Heart left ventricle (tissue), 16 donors: ENCODE measurements around the gene B3GLCT. TPM values are rescaled to one million over a fixed set of nuclear protein-coding genes. Genes with fewer than 3 reads are reported as not detected.

ENCODE experiments used
- ATAC-seq, 4 donors: fragments of 200-7000 bp; cut with Tn5 transposase; one replicate each; pipeline ENCODE4 v1.9.1; 2020 to 2022; ENCODE audit warnings: moderate library complexity in 4 of 4, mild to moderate bottlenecking in 3 of 4, moderate number of reproducible peaks in 1 of 4
- DNase-seq, 5 donors: peaks; one replicate each; pipeline ENCODE4 v3.0.0-alpha.2; 2020
- H3K27ac ChIP-seq, 12 donors: fragments of 200-600 bp; sonication (generic) in 4 of 12; one replicate each; pipeline versions ENCODE4 v1.5.0 to v1.8.0; 2016 to 2022; ENCODE audit warnings: mild to moderate bottlenecking in 2 of 12
- H3K27me3 ChIP-seq, 9 donors: fragments of 200-600 bp; sonication (generic) in 2 of 9; one replicate each; pipeline versions ENCODE4 v1.5.1 to v1.8.0; 2016 to 2022; ENCODE audit warnings: mild to moderate bottlenecking in 3 of 9
- H3K36me3 ChIP-seq, 9 donors: fragments of 200-600 bp; sonication (generic) in 2 of 9; one replicate each; pipeline versions ENCODE4 v1.5.0 to v1.8.0; 2018 to 2022; ENCODE audit warnings: mild to moderate bottlenecking in 2 of 9
- H3K4me1 ChIP-seq, 12 donors: fragments of 200-600 bp; sonication (generic) in 4 of 12; one replicate each; pipeline versions ENCODE4 v1.5.0 to v1.8.0; 2016 to 2022; ENCODE audit warnings: mild to moderate bottlenecking in 3 of 12
- H3K4me3 ChIP-seq, 12 donors: fragments of 200-600 bp; sonication (generic) in 4 of 12; one replicate each; pipeline versions ENCODE4 v1.5.0 to v1.8.0; 2017 to 2022; ENCODE audit warnings: mild to moderate bottlenecking in 9 of 12, moderate library complexity in 4 of 12
- H3K9me3 ChIP-seq, 12 donors: fragments of 200-600 bp; sonication (generic) in 4 of 12; one replicate each; pipeline versions ENCODE4 v1.5.0 to v1.8.0; 2016 to 2022; ENCODE audit warnings: mild to moderate bottlenecking in 1 of 12
- CTCF ChIP-seq, 12 donors: fragments of 200-600 bp; sonication (generic) in 4 of 12; IDR thresholded peaks; one replicate each; pipeline versions ENCODE4 v1.5.0 to v1.8.0; 2018 to 2022; ENCODE audit warnings: antibody characterized with exemption in 12 of 12, mild to moderate bottlenecking in 5 of 12
- POLR2A ChIP-seq, 2 donors: fragments of 450-650 bp; IDR thresholded peaks; one replicate each; pipeline ENCODE4 v1.6.1; 2017; ENCODE audit warnings: antibody characterized with exemption in 2 of 2, mild to moderate bottlenecking in 2 of 2, moderate library complexity in 2 of 2
- WGBS, 4 donors: extraction: QIAGEN DNeasy Blood & Tissue Kit in 2 of 4; methylation state at CpG; one replicate each; pipeline versions ENCODE4 v1.1.5 to v1.1.7; 2013 to 2018; 5-methylcytosine and 5-hydroxymethylcytosine counted together
- intact Hi-C, 10 donors: fragments of 100-400 bp; cut with DNase I; formaldehyde crosslinking; loops; one replicate each; pipeline versions ENCODE4 v1.11.1 to v1.14.2; 2022
- polyA plus RNA-seq, 2 donors: library from polyadenylated mRNA; stranded (reverse); fragments of 200-250 nt; gene quantifications; one replicate each; pipeline ENCODE4 v1.2.3, GENCODE V29; 2013
- total RNA-seq, 9 donors: library from RNA; depleted of rRNA in 2 of 9; stranded (reverse); fragments of >200 nt in 2 of 9; fragmentation: NEBNext Ultra II Directional in 3 of 9; extraction: Animal tissue kit (Norgen Biotek cat#: 25700) in 3 of 9; gene quantifications; one replicate each; pipeline versions ENCODE4 v1.1.0 to v1.2.4, GENCODE V29; 2016 to 2023
- donor health status: ischemic (EF 13 %, LVEDD 7.1; RV severe dilation, severe dysfunction).
- donor health status: healthy with polysubstance abuse.
- donor health status: DM: no; HTN: yes; CAD: no.
- donor health status: DM: no; HTN: no; CAD: no.
- donor health status: ischemic (EF 25% LVEDD 6.9; RV normal size, moderate dysfunction).
- donor health status: ischemic (EF 25% LVEDD 5.7; RV mildly dilated, moderate dysfunction).
- donor health status: healthy.
- donor health status: DM: yes; HTN: yes; CAD: no.
- donor health status: ischemic (EF 35%, LVEDD 5.7; RV mildly dilated, moderate dysfunction).
- donor health status: nonischemic (EF 11% LVEDD 7.7; RV severe dilation, severe dysfunction).
- donor health status: DM: yes; HTN: yes; CAD: no.
- donor health status: PGD.
- donor health status: ischemic (EF 29% LVEDD 5.4; RV normal size, mild dysfunction).
- donor health status: nonischemic (EF 23%, LVEDD 6.1; RV moderate dilation, normal function).

Gene B3GLCT
- total and polyA plus RNA-seq, 11 donors = 5.5 to 27.2 (median 20.3) TPM

DNA sequence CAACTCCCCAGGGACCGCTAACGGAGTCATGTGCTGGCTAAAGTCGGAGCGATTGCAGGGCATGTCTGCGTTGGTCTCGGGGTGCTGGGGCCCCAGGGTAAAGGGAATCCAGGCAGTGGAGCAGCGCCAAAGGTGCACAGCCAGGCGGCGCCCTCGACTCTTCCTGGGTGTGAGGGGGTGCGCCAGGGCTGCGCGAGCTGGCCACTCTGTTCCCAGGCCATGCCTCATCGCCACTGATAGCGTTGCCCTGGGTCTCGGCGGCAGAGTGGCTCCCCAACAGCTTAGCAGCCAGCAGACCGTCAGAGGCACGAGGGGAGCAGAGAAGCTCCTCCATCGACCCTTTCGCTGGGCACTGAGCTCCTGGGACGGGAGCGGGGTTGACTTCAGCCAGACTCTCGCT lies 152.7 kb downstream of the B3GLCT start:
- Histone ChIP-seq H3K4me3 (no peak overlapping the region), H3K27ac (no peak overlapping the region), H3K27me3 (peaks cover 0 to 8% (median 0%) of the 10 kb centered on the region in 9 donors), H3K4me1 (peaks cover 0 to 9% (median 0%) of the 10 kb centered on the region in 12 donors), H3K9me3 (peaks cover 0 to 11% (median 0%) of the 10 kb centered on the region in 12 donors), H3K36me3 (no peaks in the 10 kb centered on the region)
- no peak for DNase-seq
- intact Hi-C loops = no loop called here
- 16 to 38% (median 28%) methylated on average over 18 to 24 of the region's 24 CpGs for WGBS, 4 donors
- peak in 2 of 4 donors; percentile 41 to 53 for ATAC-seq
- TF ChIP-seq CTCF (IDR thresholded peaks at IDR 0.05) = peak in 1 of 12 donors; percentile 6
- TF ChIP-seq POLR2A (IDR thresholded peaks at IDR 0.05) = no peak

GRCh38 chr13:31355001-31355400 lies 155.2 kb downstream of the B3GLCT start:
- intact Hi-C loops = no loop called here
- WGBS, 4 donors = 93 to 96% (median 94%) methylated on average over 1 of the region's 1 CpG
- Histone ChIP-seq H3K36me3 (no peaks in the 10 kb centered on the region), H3K27me3 (peaks cover 0 to 8% (median 0%) of the 10 kb centered on the region in 9 donors), H3K4me3 (no peak overlapping the region), H3K9me3 (peaks cover 0 to 11% (median 0%) of the 10 kb centered on the region in 12 donors), H3K27ac (no peak overlapping the region), H3K4me1 (peaks cover 0 to 4% (median 0%) of the 10 kb centered on the region in 12 donors)
- DNase-seq = no peak
- TF ChIP-seq CTCF (IDR thresholded peaks at IDR 0.05) (no peak), POLR2A (IDR thresholded peaks at IDR 0.05) (no peak)
- no peak for ATAC-seq

GRCh38 chr13:31356991-31357390 lies 157.2 kb downstream of the B3GLCT start:
- DNase-seq (no peak), ATAC-seq (no peak)
- WGBS, 4 donors = 76 to 81% (median 78%) methylated on average over 3 of the region's 3 CpGs
- no peak overlapping the region for H3K4me3 ChIP-seq
- peaks cover 0 to 8% (median 0%) of the 10 kb centered on the region in 9 donors for H3K27me3 ChIP-seq
- H3K4me1 ChIP-seq = no peaks in the 10 kb centered on the region
- H3K27ac ChIP-seq = no peak overlapping the region
- TF ChIP-seq POLR2A (IDR thresholded peaks at IDR 0.05) (no peak), CTCF (IDR thresholded peaks at IDR 0.05) (no peak)
- intact Hi-C loops = no loop called here
- H3K36me3 ChIP-seq = no peaks in the 10 kb centered on the region
- peaks cover 0 to 11% (median 0%) of the 10 kb centered on the region in 12 donors for H3K9me3 ChIP-seq

GRCh38 chr13:31357581-31357980 lies 157.8 kb downstream of the B3GLCT start:
- Histone ChIP-seq H3K4me1 (no peaks in the 10 kb centered on the region), H3K27ac (no peak overlapping the region), H3K4me3 (no peak overlapping the region), H3K36me3 (no peaks in the 10 kb centered on the region), H3K9me3 (peaks cover 0 to 11% (median 0%) of the 10 kb centered on the region in 12 donors), H3K27me3 (peaks cover 0 to 5% (median 0%) of the 10 kb centered on the region in 9 donors)
- ATAC-seq (no peak), DNase-seq (no peak)
- intact Hi-C loops = no loop called here
- 37 to 54% (median 41%) methylated on average over 2 of the region's 2 CpGs for WGBS, 4 donors
- TF ChIP-seq CTCF (IDR thresholded peaks at IDR 0.05) (no peak), POLR2A (IDR thresholded peaks at IDR 0.05) (no peak)
